ENCODE data around the gene SPARCL1.

DNA sequence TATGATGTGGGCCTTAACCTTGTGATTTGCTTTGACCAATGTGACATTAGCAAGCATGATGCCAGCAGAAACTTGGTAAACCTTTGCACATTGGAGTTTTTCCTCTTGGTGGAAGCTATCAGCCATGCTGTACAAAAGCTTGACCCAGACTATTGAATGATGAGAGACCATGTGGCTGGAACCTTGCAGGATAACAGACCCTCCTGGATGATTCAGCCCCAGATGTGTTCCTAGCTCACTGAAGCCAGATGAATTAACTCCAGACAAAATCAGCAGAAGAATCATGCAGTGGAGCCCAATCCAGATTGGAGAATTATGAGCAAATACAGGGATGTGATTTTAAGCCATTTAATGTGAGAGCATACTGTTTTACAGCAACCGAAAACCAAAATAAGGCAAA lies 16.8 kb downstream of the SPARCL1 start:
- TF ChIP-seq SPI1 (IDR thresholded peaks at IDR 0.05; ENCODE audit: borderline replicate concordance, low read depth) = no peak
- TF ChIP-seq, protein P1, sequence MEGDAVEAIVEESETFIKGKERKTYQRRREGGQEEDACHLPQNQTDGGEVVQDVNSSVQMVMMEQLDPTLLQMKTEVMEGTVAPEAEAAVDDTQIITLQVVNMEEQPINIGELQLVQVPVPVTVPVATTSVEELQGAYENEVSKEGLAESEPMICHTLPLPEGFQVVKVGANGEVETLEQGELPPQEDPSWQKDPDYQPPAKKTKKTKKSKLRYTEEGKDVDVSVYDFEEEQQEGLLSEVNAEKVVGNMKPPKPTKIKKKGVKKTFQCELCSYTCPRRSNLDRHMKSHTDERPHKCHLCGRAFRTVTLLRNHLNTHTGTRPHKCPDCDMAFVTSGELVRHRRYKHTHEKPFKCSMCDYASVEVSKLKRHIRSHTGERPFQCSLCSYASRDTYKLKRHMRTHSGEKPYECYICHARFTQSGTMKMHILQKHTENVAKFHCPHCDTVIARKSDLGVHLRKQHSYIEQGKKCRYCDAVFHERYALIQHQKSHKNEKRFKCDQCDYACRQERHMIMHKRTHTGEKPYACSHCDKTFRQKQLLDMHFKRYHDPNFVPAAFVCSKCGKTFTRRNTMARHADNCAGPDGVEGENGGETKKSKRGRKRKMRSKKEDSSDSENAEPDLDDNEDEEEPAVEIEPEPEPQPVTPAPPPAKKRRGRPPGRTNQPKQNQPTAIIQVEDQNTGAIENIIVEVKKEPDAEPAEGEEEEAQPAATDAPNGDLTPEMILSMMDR (IDR thresholded peaks at IDR 0.05; ENCODE audit: insufficient read depth, low read length) = no peak
- no peak for TF ChIP-seq GABPA (IDR thresholded peaks at IDR 0.05; ENCODE audit: low read depth)
- TF ChIP-seq POLR2AphosphoS5 (IDR thresholded peaks at IDR 0.05; ENCODE audit: low read depth) = no peak
- TF ChIP-seq, protein P2, sequence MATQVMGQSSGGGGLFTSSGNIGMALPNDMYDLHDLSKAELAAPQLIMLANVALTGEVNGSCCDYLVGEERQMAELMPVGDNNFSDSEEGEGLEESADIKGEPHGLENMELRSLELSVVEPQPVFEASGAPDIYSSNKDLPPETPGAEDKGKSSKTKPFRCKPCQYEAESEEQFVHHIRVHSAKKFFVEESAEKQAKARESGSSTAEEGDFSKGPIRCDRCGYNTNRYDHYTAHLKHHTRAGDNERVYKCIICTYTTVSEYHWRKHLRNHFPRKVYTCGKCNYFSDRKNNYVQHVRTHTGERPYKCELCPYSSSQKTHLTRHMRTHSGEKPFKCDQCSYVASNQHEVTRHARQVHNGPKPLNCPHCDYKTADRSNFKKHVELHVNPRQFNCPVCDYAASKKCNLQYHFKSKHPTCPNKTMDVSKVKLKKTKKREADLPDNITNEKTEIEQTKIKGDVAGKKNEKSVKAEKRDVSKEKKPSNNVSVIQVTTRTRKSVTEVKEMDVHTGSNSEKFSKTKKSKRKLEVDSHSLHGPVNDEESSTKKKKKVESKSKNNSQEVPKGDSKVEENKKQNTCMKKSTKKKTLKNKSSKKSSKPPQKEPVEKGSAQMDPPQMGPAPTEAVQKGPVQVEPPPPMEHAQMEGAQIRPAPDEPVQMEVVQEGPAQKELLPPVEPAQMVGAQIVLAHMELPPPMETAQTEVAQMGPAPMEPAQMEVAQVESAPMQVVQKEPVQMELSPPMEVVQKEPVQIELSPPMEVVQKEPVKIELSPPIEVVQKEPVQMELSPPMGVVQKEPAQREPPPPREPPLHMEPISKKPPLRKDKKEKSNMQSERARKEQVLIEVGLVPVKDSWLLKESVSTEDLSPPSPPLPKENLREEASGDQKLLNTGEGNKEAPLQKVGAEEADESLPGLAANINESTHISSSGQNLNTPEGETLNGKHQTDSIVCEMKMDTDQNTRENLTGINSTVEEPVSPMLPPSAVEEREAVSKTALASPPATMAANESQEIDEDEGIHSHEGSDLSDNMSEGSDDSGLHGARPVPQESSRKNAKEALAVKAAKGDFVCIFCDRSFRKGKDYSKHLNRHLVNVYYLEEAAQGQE (IDR thresholded peaks at IDR 0.05; ENCODE audit: insufficient replicate concordance, low read depth) = no peak

Data from HL-60 (cell line).